NB4 (cell line): Measurements from ENCODE around the gene MAGI1.

Experiments
- CTCF ChIP-seq: IDR thresholded peaks from one replicate; pipeline ENCODE4 v1.5.1; 2012; ENCODE audit warnings: low read depth, low read length
- MAX ChIP-seq: IDR thresholded peaks from 2 replicates; pipeline ENCODE4 v1.6.1; 2011; ENCODE audit warnings: low read depth, low read length
- POLR2A ChIP-seq: IDR thresholded peaks from 2 replicates; pipeline ENCODE4 v1.6.1; 2011; ENCODE audit warnings: mild to moderate bottlenecking; ENCODE audit not compliant: insufficient read length; ENCODE audit errors: extremely low read depth

DNA sequence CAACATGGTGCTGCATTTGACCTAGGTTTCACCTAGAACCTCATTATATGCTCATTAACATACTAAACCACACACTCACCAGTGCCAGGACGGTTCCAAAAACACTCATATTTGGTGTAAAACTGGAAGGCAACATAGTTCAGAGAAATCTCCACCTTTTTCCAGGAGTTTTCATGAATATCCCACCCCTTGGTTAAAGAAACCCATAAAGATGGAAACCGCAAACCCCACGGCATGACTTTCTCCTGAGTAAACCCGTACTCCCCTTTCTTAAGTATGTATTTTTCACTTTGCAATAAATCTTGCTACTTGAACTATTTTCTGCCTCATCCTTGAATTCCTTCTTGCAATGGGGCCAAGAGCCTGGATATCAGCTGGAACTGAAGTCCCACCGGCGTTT, 379.3 kb downstream of the MAGI1 start:
- no peak for TF ChIP-seq CTCF
- no peak for TF ChIP-seq POLR2A
- TF ChIP-seq MAX = no peak
